Amniotic epithelial cell (primary cell): Measurements from ENCODE around the gene COL23A1.

Source experiments
- DNase-seq: peaks from one replicate; pipeline ENCODE4 v3.0.0-alpha.2; 2010; ENCODE audit warnings: low read depth

The COL23A1 gene

GRCh38 chr5:178283520-178283919 lies 306.7 kb downstream of the COL23A1 start:
- DNase-seq, result no peak

- DNase-seq, result no peak
Measured at GRCh38 chr5:178282391-178282790, 307.8 kb downstream of the COL23A1 start.

GRCh38 chr5:178281331-178281730 lies 308.9 kb downstream of the COL23A1 start:
- DNase-seq, result no peak

- no peak for DNase-seq
Measured at GRCh38 chr5:178280631-178281030, 309.6 kb downstream of the COL23A1 start.

- peak; percentile 25 for DNase-seq
Measured at GRCh38 chr5:178279723-178280438, 310.3 kb downstream of the COL23A1 start.

GRCh38 chr5:178279026-178279722 lies 311.0 kb downstream of the COL23A1 start:
- no peak for DNase-seq

GRCh38 chr5:178278358-178279023 lies 311.7 kb downstream of the COL23A1 start:
- no peak for DNase-seq

GRCh38 chr5:178277866-178278265 lies 312.3 kb downstream of the COL23A1 start:
- DNase-seq, result no peak

- no peak for DNase-seq
Measured at GRCh38 chr5:178277346-178277745, 312.8 kb downstream of the COL23A1 start.

GRCh38 chr5:178274781-178275537 lies 315.2 kb downstream of the COL23A1 start:
- no peak for DNase-seq

GRCh38 chr5:178273665-178274541 lies 316.3 kb downstream of the COL23A1 start:
- no peak for DNase-seq

GRCh38 chr5:178273041-178273440 lies 317.2 kb downstream of the COL23A1 start:
- no peak for DNase-seq

- no peak for DNase-seq
Measured at GRCh38 chr5:178272591-178272990, 317.6 kb downstream of the COL23A1 start.

GRCh38 chr5:178271726-178272479 lies 318.3 kb downstream of the COL23A1 start:
- DNase-seq, result no peak

GRCh38 chr5:178271231-178271630 lies 319.0 kb downstream of the COL23A1 start:
- DNase-seq, result no peak

GRCh38 chr5:178269499-178269898 lies 320.7 kb downstream of the COL23A1 start:
- DNase-seq, result no peak

GRCh38 chr5:178267876-178268275 lies 322.3 kb downstream of the COL23A1 start:
- no peak for DNase-seq

GRCh38 chr5:178267245-178267644 lies 322.9 kb downstream of the COL23A1 start:
- DNase-seq, result no peak

- DNase-seq, result no peak
Measured at GRCh38 chr5:178266581-178266980, 323.6 kb downstream of the COL23A1 start.

- no peak for DNase-seq
Measured at GRCh38 chr5:178265746-178266145, 324.4 kb downstream of the COL23A1 start.

GRCh38 chr5:178264044-178264443 lies 326.1 kb downstream of the COL23A1 start:
- no peak for DNase-seq
